ENCODE results near the gene HOXC13. TPM values are rescaled to one million over a fixed set of nuclear protein-coding genes. Genes with fewer than 3 reads are reported as not detected.

HOXC13 gene
- total RNA-seq, 1 donor = not detected

- H3K4me3 ChIP-seq (ENCODE audit: low read depth, low read length) = no peak overlapping the region
Observed at GRCh38 chr12:53924521-53925405, 13.9 kb upstream of the HOXC13 start.

GRCh38 chr12:53927220-53928029 lies 11.2 kb upstream of the HOXC13 start:
- no peak overlapping the region for H3K4me3 ChIP-seq (ENCODE audit: low read depth, low read length)
- DNase-seq (ENCODE audit: low read depth) = no peak
- TF ChIP-seq, protein P1, sequence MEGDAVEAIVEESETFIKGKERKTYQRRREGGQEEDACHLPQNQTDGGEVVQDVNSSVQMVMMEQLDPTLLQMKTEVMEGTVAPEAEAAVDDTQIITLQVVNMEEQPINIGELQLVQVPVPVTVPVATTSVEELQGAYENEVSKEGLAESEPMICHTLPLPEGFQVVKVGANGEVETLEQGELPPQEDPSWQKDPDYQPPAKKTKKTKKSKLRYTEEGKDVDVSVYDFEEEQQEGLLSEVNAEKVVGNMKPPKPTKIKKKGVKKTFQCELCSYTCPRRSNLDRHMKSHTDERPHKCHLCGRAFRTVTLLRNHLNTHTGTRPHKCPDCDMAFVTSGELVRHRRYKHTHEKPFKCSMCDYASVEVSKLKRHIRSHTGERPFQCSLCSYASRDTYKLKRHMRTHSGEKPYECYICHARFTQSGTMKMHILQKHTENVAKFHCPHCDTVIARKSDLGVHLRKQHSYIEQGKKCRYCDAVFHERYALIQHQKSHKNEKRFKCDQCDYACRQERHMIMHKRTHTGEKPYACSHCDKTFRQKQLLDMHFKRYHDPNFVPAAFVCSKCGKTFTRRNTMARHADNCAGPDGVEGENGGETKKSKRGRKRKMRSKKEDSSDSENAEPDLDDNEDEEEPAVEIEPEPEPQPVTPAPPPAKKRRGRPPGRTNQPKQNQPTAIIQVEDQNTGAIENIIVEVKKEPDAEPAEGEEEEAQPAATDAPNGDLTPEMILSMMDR (IDR thresholded peaks at IDR 0.05; ENCODE audit: insufficient read depth, low read length) = no peak

More at GRCh38 chr12:53924521-53925405, 13.9 kb upstream of the HOXC13 start:
- TF ChIP-seq, protein P1 (IDR thresholded peaks at IDR 0.05; ENCODE audit: insufficient read depth, low read length) = no peak
- no peak for DNase-seq (ENCODE audit: low read depth)

DNA sequence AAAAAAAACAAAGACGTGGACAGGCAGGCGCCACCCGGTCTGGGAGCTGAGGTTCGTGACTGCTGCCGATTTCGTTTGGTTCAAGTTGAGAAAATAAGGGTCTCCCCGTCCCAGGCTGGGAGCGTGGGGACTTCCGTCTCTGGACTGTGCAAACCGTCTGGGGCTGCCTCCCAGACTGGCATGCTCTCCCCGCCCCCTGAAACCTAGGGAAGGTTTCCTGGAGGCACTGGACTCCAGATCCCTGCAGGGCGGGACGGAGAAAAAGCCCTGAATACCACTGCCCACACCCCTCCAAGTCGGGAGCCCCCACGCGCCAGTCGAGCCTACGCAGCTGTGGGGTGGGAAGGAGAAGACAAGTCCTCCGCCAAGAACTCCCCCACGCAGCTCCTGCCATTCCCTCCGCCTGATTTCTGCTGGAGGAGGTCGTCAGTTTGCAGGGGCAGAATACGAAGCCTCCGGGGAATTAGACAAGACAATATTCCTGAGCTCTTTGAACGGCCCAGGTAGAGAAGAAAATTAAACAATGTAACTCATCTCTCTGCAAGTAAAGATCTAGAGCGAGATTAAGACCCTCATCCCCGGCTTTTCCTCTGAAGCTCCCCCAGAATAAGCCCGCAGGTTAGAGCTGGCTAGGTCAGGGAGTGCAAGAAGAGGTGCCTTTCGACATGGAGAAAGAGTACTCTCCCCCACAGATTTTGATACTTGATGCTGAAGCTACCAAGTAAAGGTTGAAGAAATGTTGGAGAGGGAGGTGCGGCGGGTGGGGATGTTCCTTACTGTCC lies 10.4 kb upstream of the HOXC13 start:
- DNase-seq (ENCODE audit: low read depth) = no peak
- TF ChIP-seq, protein P1 (IDR thresholded peaks at IDR 0.05; ENCODE audit: insufficient read depth, low read length) = no peak
- H3K4me3 ChIP-seq (ENCODE audit: low read depth, low read length) = no peak overlapping the region

DNA sequence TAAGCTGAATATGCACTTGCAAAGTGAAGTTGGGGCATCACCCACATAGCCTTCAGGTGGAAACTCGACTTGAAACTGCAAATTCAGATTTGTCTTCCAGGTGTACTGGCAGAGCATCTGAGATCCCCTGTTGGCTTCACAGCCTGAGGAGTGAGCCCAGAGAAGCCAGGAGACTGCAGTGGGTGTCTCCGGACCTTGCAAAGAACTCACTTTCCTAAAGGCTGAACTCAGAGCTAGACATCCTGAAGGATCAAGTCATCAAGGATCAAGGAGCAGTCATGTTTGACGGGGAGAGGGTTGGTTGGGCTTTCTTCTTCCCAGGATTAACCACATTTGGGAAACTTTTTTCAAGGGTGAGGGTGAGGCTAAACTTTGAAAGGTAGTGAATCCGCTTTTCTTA lies 9.1 kb upstream of the HOXC13 start:
- TF ChIP-seq, protein P1 (IDR thresholded peaks at IDR 0.05; ENCODE audit: insufficient read depth, low read length) = no peak
- no peak for DNase-seq (ENCODE audit: low read depth)
- H3K4me3 ChIP-seq (ENCODE audit: low read depth, low read length) = no peak overlapping the region

DNA sequence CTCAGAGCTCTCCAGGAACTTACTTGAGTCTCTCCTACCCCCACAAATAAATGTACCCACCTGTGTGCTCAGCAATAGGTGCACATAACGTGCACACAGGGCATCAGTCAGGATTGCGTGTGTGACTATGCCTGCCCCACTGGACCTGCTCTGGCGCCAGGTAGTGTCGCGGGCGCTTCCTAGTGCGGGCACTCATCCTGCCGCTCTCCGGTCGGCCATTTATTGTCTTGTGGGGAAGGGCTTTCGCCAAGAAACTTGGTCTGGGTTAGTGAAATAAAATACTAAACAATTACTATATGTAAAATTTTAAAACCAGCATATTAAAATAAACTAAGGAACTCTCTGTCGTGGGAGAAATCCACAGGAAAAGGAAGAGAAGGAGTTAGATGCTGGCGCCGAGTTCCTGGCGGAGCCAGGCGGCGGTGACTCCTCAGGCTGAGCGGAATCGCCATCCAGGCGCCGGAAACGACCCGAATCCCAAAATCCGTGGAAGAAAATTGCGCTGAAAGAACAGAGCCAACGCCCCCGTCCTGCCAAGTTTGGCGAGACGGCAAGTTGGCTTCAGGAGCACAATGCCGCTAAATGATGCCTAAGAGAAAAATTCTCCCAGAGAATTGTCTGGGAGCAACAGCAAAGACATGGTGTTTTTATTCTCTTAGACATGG lies 7.9 kb upstream of the HOXC13 start:
- TF ChIP-seq, protein P1 (IDR thresholded peaks at IDR 0.05; ENCODE audit: insufficient read depth, low read length) = no peak
- DNase-seq (ENCODE audit: low read depth) = no peak
- no peak overlapping the region for H3K4me3 ChIP-seq (ENCODE audit: low read depth, low read length)

All from fibroblast of the aortic adventitia (primary cell).